ENCODE measurements around the gene ACAP3. TPM values are rescaled to one million over a fixed set of nuclear protein-coding genes. Genes with fewer than 3 reads are reported as not detected.

ACAP3 gene
- total RNA-seq, 4 donors from 2014 or later, result 78.1 to 156 (median 110) TPM

GRCh38 chr1:1354271-1355247 is 46.8 kb upstream of the ACAP3 start:
- Histone ChIP-seq H3K4me1 (peaks cover 2 to 69% (median 22%) of the 10 kb centered on the region in 4 donors), H3K27me3 (peaks cover 0 to 10% of the 10 kb centered on the region in 2 donors), H3K4me3 (peak overlapping the region in 3 of 4 donors; percentile 29 to 55 (median 42)), H3K27ac (peak overlapping the region in 2 of 4 donors; percentile 85 to 92), H3K36me3 (peaks cover 0 to 8% (median 0%) of the 10 kb centered on the region in 3 donors), H3K9me3 (no peaks in the 10 kb centered on the region)
- TF ChIP-seq POLR2A (IDR thresholded peaks at IDR 0.05) (no peak), CTCF (IDR thresholded peaks at IDR 0.05) (no peak)
- no peak for DNase-seq

- no peak for DNase-seq
- peaks cover 2 to 60% (median 20%) of the 10 kb centered on the region in 4 donors for H3K4me1 ChIP-seq
- H3K9me3 ChIP-seq, result no peaks in the 10 kb centered on the region
- no peak overlapping the region for H3K27ac ChIP-seq
- TF ChIP-seq POLR2A (IDR thresholded peaks at IDR 0.05), result no peak
- no peak for TF ChIP-seq CTCF (IDR thresholded peaks at IDR 0.05)
- H3K36me3 ChIP-seq, result peaks cover 0 to 8% (median 0%) of the 10 kb centered on the region in 3 donors
- H3K27me3 ChIP-seq, result peaks cover 0 to 10% of the 10 kb centered on the region in 2 donors
- no peak overlapping the region for H3K4me3 ChIP-seq
Observed at GRCh38 chr1:1353389-1354151, 45.8 kb upstream of the ACAP3 start.

DNA sequence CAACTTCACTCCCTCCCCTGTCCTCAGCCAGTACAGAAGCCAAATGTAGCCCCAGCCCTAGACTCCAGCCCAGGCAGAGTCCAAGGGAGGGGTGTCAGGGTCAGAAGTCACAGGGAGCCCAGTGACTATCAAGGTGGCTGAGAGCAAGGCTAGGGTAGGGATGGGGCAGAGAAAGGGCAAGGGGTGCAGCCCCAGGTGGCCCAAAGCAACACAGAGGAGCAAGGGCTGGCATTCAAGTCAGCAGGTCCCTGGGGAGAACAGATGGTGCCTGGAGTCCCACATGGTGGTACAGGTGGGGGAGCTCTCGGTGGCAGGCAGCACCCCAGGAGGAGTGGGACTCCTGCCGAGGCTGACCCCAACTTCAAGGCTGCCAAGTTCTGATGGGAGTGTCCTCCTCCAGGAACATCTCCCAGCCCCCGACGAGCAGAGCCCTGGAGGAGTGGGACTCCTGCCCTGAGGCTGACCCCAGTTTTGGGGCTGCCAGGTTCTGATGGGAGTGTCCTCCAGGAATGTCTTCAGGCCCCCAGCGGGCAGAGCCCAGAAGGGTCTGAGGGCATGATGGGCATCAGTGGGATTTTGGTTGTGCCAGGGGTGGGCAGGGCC is 45.2 kb upstream of the ACAP3 start:
- TF ChIP-seq CTCF (IDR thresholded peaks at IDR 0.05) (no peak), POLR2A (IDR thresholded peaks at IDR 0.05) (no peak)
- Histone ChIP-seq H3K9me3 (no peaks in the 10 kb centered on the region), H3K27ac (peak overlapping the region in 1 of 4 donors; percentile 39), H3K27me3 (peaks cover 0 to 10% of the 10 kb centered on the region in 2 donors), H3K4me1 (peaks cover 2 to 61% (median 24%) of the 10 kb centered on the region in 4 donors), H3K4me3 (no peak overlapping the region), H3K36me3 (peaks cover 0 to 8% (median 0%) of the 10 kb centered on the region in 3 donors)
- no peak for DNase-seq

DNA sequence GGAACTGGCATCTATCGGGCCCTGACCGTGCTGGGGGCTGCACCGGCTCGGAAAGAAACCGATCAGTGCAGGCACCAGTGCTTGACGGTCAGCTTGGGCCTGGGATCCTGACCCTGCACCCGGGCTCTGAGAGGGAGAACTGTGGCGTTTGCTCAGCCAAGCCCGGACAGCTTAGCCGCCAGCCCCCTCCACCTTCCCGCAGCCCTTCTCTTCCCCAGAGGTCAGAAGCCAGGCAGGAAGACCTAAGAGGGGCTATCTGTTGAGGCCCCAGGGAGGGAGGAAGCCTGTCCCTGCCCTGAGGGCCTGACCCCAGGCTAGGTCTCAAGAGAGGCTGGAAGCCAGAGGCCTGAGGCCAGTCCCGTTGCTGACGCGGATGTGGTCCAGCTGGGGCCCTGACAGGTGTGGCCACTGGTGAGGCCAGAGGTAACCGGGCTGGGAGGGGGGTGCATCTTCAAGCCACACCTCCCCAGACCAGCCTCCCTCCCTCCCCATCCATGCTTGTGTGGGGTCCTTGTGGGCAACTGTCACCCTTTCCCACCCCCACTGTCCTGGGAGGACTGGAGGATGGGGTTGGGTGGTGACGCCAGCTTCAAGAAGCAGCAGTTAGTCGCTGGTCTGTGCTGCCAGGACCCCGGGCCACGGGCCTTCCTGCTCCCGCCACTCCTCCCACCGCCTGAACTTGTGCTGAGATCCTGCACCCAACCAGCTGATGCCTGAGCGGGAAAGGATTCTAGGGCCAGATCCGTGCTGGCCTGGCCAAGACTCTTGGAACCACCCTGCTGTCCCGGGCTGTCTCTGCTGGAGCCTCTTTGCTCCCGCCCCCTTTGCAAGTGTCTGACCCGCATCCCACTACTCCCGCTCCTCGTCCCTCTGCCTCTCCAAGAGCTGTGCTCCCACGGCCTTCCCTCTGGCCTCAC is 44.0 kb upstream of the ACAP3 start:
- Histone ChIP-seq H3K36me3 (peaks cover 0 to 8% (median 0%) of the 10 kb centered on the region in 3 donors), H3K9me3 (no peaks in the 10 kb centered on the region), H3K4me1 (peaks cover 2 to 71% (median 28%) of the 10 kb centered on the region in 4 donors), H3K4me3 (no peak overlapping the region), H3K27me3 (peaks cover 0 to 10% of the 10 kb centered on the region in 2 donors), H3K27ac (peak overlapping the region in 3 of 4 donors; percentile 12 to 53 (median 52))
- no peak for TF ChIP-seq POLR2A (IDR thresholded peaks at IDR 0.05)
- TF ChIP-seq CTCF (IDR thresholded peaks at IDR 0.05), result no peak
- no peak for DNase-seq

All from Peyer's patch (tissue), 4 donors.